GM19238 (cell line): ENCODE results near the gene C3orf52.

ENCODE experiments used
- DNase-seq: peaks from one replicate; pipeline ENCODE4 v3.0.0; 2011; ENCODE audit warnings: low spot score; ENCODE audit not compliant: insufficient read length

The C3orf52 gene

GRCh38 chr3:112117841-112118571 lies 31.8 kb downstream of the C3orf52 start:
- no peak for DNase-seq

DNA sequence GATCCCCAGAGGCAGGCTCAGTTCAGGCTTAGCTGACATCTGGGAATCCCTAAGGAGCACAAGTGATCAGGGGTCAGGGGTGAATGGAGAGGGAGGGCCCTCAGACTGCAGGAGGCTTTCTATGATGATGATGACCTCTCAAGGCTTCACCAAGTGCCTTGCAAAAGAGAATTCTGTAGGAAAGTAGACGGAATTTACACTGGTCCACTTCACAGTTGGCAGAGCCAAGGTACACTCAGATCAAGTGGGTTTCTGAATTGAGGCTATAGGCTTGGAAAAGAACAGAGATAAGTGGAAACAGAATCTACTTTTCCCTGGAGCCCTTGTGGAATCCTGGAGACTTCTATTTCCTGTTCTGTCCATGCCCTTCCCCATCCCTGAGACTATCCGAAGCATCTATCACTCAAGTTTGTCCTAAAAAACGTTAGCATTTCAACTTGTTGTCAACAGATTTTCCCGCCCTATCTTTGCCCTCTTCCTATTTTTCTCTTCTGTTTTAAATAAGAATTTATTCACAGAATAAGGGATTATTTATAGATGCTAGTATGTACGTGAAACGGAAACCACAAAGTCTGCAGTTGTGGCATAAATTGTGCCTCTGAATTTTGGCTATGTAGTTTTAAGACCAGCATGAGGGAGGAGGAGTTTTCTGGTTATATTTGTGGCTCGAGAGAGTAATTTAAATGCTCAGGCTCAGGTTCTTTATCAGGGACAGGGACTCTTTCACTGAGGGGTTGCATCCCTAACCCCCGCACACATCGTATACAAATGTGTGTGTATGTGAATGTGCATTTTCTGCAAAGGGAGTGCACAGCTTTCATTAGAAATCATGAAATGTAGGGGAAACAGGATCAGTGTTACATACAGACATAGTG lies 34.0 kb downstream of the C3orf52 start:
- no peak for DNase-seq

GRCh38 chr3:112121577-112122547 lies 35.7 kb downstream of the C3orf52 start:
- no peak for DNase-seq

- no peak for DNase-seq
These were observed 36.7 kb downstream of the C3orf52 start for GRCh38 chr3:112122870-112123269.

DNA sequence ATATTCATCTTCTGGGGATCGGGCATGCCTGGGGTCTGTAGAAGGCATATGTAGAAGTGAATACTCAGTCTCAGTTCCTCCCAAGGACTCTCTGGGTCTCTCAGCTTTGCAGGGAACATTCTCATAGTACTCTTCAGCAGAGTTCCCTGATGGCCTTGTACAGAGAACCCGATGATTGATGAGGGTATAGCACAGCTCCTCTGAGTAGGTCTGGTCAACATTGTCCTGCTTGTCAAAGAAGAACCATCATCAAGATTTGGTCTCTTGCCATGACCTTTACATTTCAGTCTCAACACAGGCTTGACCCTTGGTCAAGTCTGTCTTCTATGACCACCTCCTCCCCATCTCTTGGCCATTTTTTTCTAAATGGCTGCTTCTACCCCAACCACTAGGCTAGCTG lies 37.4 kb downstream of the C3orf52 start:
- DNase-seq: no peak

- DNase-seq: no peak
These were observed 38.9 kb downstream of the C3orf52 start for GRCh38 chr3:112124907-112125607.

GRCh38 chr3:112126511-112126911 lies 40.3 kb downstream of the C3orf52 start:
- no peak for DNase-seq

DNA sequence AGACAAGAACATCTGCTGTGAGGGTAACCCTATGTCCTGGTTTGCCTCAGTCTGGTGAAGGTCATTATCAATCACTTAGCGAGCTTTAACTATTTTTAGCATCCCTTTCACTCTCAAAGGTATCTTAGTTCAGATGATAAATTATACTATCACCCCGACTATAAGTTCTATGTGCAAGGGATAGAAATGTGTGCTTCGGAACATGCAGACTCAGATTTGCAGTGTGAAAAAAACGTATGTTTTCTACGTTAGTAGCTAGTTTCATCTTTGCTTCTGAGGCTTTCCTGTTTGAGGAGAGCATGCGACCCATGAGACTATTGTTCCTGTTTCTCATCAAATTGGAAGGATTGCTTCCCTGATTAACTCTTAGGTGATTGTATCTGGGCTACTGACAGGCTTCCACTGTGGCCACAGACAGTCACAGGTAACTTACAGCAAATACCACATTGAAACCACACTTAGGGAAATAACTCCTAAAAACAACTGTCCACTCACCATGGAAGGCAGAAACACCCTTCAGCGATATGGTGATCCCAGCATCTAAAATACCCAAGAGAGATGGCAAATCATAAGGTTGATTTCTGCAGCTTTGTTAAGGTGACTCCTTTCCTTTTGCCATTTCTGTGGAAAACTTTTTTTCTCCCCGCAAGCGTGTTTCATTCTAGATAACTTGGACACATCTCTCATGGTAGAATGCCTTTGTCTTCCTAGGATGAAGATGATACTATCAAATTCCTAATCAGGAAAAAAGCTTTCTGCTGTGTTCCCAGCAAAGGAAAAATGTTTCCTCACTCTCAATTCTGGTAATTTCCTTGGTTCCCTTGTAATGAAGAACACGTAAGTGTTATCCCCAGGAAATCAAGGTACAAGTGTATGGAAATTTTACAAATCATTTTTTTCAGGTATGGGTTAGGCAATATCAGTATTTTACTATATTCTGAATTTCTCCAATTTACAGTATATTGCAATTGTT lies 41.6 kb downstream of the C3orf52 start:
- DNase-seq: no peak

DNA sequence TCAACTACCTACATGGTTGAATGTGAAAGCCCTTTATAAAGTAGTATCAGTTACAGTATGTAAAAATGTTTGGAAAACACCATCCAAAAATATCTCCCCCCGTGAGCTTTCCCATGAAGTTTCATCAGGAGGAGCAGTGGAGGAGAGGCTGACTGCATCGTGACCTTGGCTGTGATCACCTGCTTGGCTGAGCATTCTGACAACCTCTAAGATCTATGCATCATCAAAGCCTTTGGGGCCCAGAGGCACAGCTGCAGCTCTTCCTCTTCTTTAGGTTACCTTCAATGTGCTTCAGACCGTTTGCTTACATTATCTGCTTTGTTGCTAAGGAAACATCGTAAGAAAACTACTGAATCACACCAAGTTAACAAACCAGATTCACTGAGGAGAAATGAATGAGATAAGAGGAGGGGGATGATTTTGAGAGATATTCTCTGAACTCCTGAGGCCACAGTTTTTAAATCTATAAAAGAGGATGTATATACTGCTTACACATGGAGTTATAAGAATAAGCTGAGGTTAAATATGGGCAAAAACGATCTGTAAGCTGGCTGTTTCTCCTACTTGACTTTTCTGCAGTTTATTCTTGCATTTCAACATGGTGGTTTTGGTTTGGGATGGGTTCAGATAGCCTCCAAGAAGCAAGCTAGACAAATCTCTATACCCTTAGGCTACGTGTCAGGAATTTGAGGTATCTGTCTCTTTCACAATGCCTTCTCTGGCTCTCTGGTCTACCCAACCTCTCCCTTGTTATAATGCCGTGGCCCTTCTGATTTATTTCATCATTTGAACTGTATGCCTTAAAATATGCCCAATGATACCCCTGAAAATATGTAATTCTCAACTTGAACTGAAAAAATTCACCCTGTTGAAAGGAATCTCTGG lies 42.9 kb downstream of the C3orf52 start:
- no peak for DNase-seq

DNA sequence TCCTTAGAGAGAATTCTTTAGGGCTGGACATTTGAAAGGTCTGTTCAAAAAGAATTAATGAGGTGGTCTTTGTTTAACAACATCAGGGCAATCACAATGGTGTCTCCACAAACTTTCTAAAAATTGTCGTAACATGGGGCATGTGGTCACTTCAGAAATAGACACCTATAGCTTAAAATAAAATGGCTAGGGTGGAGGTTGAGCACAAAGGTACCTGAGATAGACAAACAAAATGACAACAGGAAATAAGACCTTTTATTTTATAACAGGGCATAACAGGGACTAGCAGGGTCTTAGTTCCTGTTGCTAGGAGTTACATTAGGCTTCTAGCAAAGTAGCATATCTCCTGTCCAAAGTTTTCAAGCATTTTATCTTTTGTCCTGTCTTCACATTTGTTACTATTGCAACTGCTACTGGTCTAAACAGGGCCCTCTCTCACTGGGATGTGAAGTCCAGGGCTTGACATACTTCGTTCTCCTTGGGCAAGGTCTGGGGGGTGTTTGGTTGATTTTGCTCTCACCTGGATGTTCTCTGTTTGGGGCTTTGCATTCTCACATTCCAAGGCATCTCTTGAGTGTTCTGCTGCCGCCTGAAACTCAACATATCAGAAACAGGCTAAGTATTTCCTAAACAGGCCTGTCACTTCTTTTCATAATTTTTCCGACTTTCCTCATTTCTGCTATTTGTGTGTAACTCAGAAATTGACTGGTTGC lies 43.9 kb downstream of the C3orf52 start:
- no peak for DNase-seq

- DNase-seq: no peak
These were observed 44.4 kb downstream of the C3orf52 start for GRCh38 chr3:112130638-112130993.

DNA sequence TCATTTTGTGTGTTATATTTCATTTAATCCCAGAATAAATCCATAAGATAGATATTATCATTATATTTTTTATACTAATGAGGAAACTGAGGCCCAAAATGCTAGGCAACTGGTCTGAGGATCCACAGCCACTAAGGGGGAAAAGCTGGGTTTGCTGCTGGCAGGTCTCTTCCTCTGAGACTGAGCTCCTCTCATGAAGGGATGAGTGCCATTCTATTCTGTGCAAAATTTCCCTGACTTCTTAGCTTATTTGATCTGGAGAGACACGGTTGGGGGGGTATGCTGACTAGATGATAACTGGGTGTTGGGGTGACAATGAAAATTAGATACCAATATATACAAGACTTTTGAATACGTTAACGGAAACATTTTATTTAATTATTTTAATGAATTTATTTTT lies 44.9 kb downstream of the C3orf52 start:
- no peak for DNase-seq

DNA sequence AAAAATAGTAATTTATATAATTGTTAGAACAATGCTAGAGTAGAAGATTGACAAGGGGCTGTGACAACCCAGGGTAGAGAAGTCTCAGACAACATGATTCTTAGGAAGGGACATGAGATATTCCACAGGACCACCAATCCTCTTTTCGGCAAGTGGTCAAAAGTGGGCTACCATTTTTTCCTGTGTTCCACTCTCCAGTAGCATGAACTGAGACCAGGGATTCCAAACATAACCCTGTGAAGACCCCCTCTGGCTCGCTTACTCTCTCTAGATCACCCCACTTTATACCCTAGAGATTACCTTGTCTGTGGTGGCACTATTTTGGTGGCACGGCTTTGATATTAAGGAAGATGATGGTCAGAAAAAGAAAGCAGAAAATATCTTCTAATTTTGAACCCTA lies 45.9 kb downstream of the C3orf52 start:
- DNase-seq: no peak

DNA sequence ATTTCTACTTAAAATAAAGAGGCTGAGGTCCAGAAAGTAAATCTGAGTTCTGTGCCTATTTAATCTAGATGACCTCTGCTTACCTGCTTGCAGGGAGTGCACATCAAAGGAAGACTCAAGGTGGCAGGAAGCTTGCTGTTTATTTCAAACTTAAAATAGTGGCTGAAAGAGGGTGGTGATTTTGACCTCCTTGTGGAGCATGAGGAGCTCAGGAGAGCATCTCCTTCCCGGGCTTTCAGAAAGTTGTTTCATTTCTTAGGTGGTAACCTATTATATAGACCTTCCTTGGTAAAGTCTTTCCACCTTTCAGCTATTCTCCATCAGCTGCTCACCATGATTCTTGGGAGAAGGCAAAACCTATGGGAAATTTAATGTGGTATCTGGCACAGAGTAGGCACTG lies 46.4 kb downstream of the C3orf52 start:
- no peak for DNase-seq

- DNase-seq: no peak
These were observed 46.8 kb downstream of the C3orf52 start, which contains the start of gene GCSAM for GRCh38 chr3:112132975-112133448. Gene GCSAM, minus strand, starts transcription at chr3:112133248. Its CDS starts 128 bp downstream, at chr3:112133120.

DNA sequence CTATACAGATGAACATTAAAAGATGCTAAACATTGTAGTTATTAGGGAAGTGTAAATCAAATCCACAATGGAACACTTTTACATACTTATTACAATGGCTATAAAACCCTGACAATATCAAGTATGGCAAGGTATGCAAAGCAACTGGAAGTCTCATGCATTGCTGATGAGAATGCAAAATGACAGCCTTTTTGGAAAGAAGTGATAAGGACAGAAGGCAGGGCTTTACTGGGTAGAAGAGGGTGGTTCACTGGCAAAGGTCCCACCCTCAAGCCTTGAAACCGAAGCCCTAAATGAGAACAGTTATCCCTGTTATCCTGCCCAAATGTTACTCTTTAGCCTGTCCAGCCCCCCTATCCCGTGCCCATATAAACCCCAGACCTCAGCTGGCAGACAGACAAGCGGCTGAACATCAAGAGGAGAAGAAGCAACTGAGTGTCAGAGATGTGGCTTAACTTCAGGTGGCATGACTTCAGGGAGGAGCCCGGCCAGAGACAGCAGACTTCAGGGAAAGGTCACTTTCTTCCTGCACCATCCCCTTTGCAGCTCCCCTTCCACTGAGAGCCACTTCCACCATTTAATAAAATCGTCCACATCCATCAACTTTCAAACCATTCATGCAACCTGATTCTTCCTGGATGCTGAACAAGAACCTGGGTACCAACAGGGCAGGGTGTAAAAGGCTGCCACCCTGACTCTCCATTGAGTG lies 47.6 kb downstream of the C3orf52 start:
- no peak for DNase-seq
